H1 (cell line): ENCODE results near the gene FAM53B. TPM values are rescaled to one million over a fixed set of nuclear protein-coding genes. Genes with fewer than 3 reads are reported as not detected.

ENCODE experiments used
- CTCF ChIA-PET: fragments of 300-600 bp; sonication (Branson Sonifier 250); formaldehyde crosslinking; loops from one replicate; lab custom pipeline; 2021; ENCODE audit not compliant: partially characterized antibody; lab: Charles Lee
- POLR2A ChIA-PET: fragments of 300-600 bp; sonication (Branson Sonifier 250); formaldehyde crosslinking; loops from one replicate; lab custom pipeline; 2021; ENCODE audit warnings: inconsistent platforms; ENCODE audit not compliant: partially characterized antibody; lab: Charles Lee
- DNase-seq, 2 experiments: peaks; one replicate each; pipeline versions ENCODE4 v3.0.0 to v3.0.0-alpha.2; 2010 to 2022; ENCODE audit warnings: low spot score in 2 of 2, low read depth in 1 of 2, mixed read lengths in 1 of 2
- FAIRE-seq: peaks from 2 replicates; lab custom pipeline; 2011; peaks lifted over from hg19 to GRCh38; lab: Jason Lieb, UNC
- H2AFZ ChIP-seq: 2 replicates; pipeline ENCODE4 v1.8.1; 2012; ENCODE audit warnings: low read length, inconsistent platforms
- H2AK5ac ChIP-seq: 2 replicates; pipeline ENCODE4 v1.6.1; 2013; ENCODE audit warnings: low read depth, low read length
- H2BK120ac ChIP-seq: replicated peaks from 2 replicates; pipeline ENCODE3; 2013; ENCODE audit warnings: low read depth, low read length, inconsistent platforms
- H2BK12ac ChIP-seq: 2 replicates; pipeline ENCODE4 v1.6.1; 2013; ENCODE audit warnings: low read depth, low read length
- H2BK15ac ChIP-seq: 2 replicates; pipeline ENCODE4 v1.6.1; 2013; ENCODE audit warnings: low read length
- H2BK20ac ChIP-seq: 2 replicates; pipeline ENCODE4 v1.6.1; 2013; ENCODE audit warnings: low read length
- H2BK5ac ChIP-seq: 2 replicates; pipeline ENCODE4 v1.6.1; 2013; ENCODE audit warnings: low read depth, low read length
- H3K14ac ChIP-seq: 2 replicates; pipeline ENCODE4 v1.6.1; 2013; ENCODE audit warnings: inconsistent platforms; ENCODE audit not compliant: insufficient read length
- H3K18ac ChIP-seq: 2 replicates; pipeline ENCODE4 v1.6.1; 2013; ENCODE audit warnings: low read length; ENCODE audit errors: extremely low read depth
- H3K23ac ChIP-seq: 2 replicates; pipeline ENCODE4 v1.6.1; 2013; ENCODE audit warnings: inconsistent platforms; ENCODE audit not compliant: insufficient read length
- H3K23me2 ChIP-seq: 2 replicates; pipeline ENCODE4 v1.6.1; 2013; ENCODE audit warnings: low read depth, low read length
- H3K27ac ChIP-seq: 2 replicates; pipeline ENCODE4 v1.6.1; 2011; ENCODE audit warnings: low read depth, low read length, inconsistent platforms
- H3K27me3 ChIP-seq, 4 experiments: replicated peaks in 1 of 4; 1 replicate in 1 of 4; 2 replicates in 3 of 4; pipeline versions ENCODE4 v1.6.1 to v1.8.1; 2011 to 2013; ENCODE audit warnings: low read length in 3 of 4, mild to moderate bottlenecking in 3 of 4, inconsistent platforms in 2 of 4, mixed read lengths in 2 of 4, moderate library complexity in 1 of 4; ENCODE audit not compliant: control insufficient read depth in 3 of 4, insufficient read depth in 3 of 4; ENCODE audit errors: extremely low read depth in 1 of 4
- H3K36me3 ChIP-seq, 4 experiments: 2 replicates each; pipeline versions ENCODE4 v1.6.1 to v1.8.1; 2011 to 2013; ENCODE audit warnings: mild to moderate bottlenecking in 4 of 4, low read length in 3 of 4, moderate library complexity in 2 of 4, control low read depth in 1 of 4, inconsistent platforms in 1 of 4; ENCODE audit not compliant: insufficient read depth in 4 of 4, control insufficient read depth in 2 of 4
- H3K4ac ChIP-seq: replicated peaks from 2 replicates; pipeline ENCODE3; 2013; ENCODE audit warnings: low read length, low read depth, mixed read lengths, inconsistent platforms; ENCODE audit not compliant: insufficient read length
- H3K4me1 ChIP-seq, 4 experiments: replicated peaks in 1 of 4; 1 replicate in 1 of 4; 2 replicates in 3 of 4; pipeline versions ENCODE4 v1.6.1 to v1.8.1; 2011 to 2013; ENCODE audit warnings: low read length in 3 of 4, inconsistent platforms in 2 of 4, mixed read lengths in 1 of 4; ENCODE audit not compliant: insufficient read depth in 4 of 4, control insufficient read depth in 3 of 4
- H3K4me2 ChIP-seq, 2 experiments: 2 replicates each; pipeline versions ENCODE4 v1.6.1 to v1.8.1; 2011 to 2013; ENCODE audit warnings: low read depth in 2 of 2, low read length in 2 of 2, control low read depth in 1 of 2, inconsistent platforms in 1 of 2, mild to moderate bottlenecking in 1 of 2; ENCODE audit not compliant: insufficient read depth in 1 of 2
- H3K4me3 ChIP-seq, 4 experiments: fragments of 200-600, 300-600 bp in 1 of 4; sonication (generic), shearing (Covaris generic), sonication (Bioruptor Twin) in 1 of 4; 2 replicates each; pipeline versions ENCODE4 v1.5.1 to v1.8.1; 2011 to 2016; ENCODE audit warnings: low read length in 4 of 4, low read depth in 3 of 4, control low read depth in 2 of 4, inconsistent platforms in 2 of 4, mild to moderate bottlenecking in 2 of 4, mixed read lengths in 1 of 4, moderate library complexity in 1 of 4; ENCODE audit not compliant: insufficient read depth in 2 of 4; ENCODE audit errors: extremely low read depth in 1 of 4
- H3K56ac ChIP-seq: replicated peaks from 2 replicates; pipeline ENCODE3; 2013; ENCODE audit warnings: low read depth, mild to moderate bottlenecking, mixed read lengths, low read length, inconsistent platforms; ENCODE audit not compliant: insufficient read length
- H3K79me1 ChIP-seq: 2 replicates; pipeline ENCODE4 v1.6.1; 2013; ENCODE audit warnings: low read depth, low read length, control low read depth
- H3K79me2 ChIP-seq, 2 experiments: 2 replicates each; pipeline versions ENCODE4 v1.6.1 to v1.8.1; 2012 to 2013; ENCODE audit warnings: low read length in 2 of 2, mild to moderate bottlenecking in 2 of 2, inconsistent platforms in 1 of 2; ENCODE audit not compliant: insufficient read depth in 2 of 2, control insufficient read depth in 1 of 2
- H3K9ac ChIP-seq, 4 experiments: replicated peaks in 1 of 4; 1 replicate in 1 of 4; 2 replicates in 3 of 4; pipeline versions ENCODE4 v1.6.1 to v1.8.1; 2011 to 2013; ENCODE audit warnings: low read depth in 3 of 4, low read length in 3 of 4, control low read depth in 2 of 4, mild to moderate bottlenecking in 2 of 4, moderate library complexity in 2 of 4, inconsistent platforms in 1 of 4; ENCODE audit errors: extremely low read depth in 1 of 4
- H3K9me3 ChIP-seq, 2 experiments: 2 replicates each; pipeline versions ENCODE4 v1.6.1 to v1.8.1; 2012 to 2013; ENCODE audit warnings: mild to moderate bottlenecking in 2 of 2, moderate library complexity in 2 of 2, control low read depth in 1 of 2, inconsistent platforms in 1 of 2, low read depth in 1 of 2, low read length in 1 of 2, mixed read lengths in 1 of 2; ENCODE audit not compliant: insufficient read depth in 2 of 2
- H4K20me1 ChIP-seq, 2 experiments: replicated peaks in 1 of 2; 2 replicates each; pipeline versions ENCODE3 to v1.8.1; 2011 to 2013; ENCODE audit warnings: inconsistent platforms in 2 of 2, low read length in 2 of 2, mild to moderate bottlenecking in 1 of 2; ENCODE audit not compliant: insufficient read depth in 2 of 2, control insufficient read depth in 1 of 2
- H4K5ac ChIP-seq: 2 replicates; pipeline ENCODE4 v1.6.1; 2013; ENCODE audit warnings: low read length, low read depth, mixed read lengths, inconsistent platforms; ENCODE audit not compliant: insufficient read length
- H4K8ac ChIP-seq: 2 replicates; pipeline ENCODE4 v1.8.0; 2013; ENCODE audit warnings: mild to moderate bottlenecking, moderate library complexity, low read length, inconsistent platforms; ENCODE audit not compliant: insufficient read depth; ENCODE audit errors: extremely low read depth
- H4K91ac ChIP-seq: replicated peaks from 2 replicates; pipeline ENCODE3; 2013; ENCODE audit warnings: low read length, mixed read lengths, inconsistent platforms; ENCODE audit not compliant: insufficient read length
- KDM5A ChIP-seq: fragments of 200-600 bp; IDR thresholded peaks from 2 replicates; pipeline ENCODE4 v1.7.1; 2012; ENCODE audit warnings: mild to moderate bottlenecking, low read length, inconsistent platforms, mixed read lengths
- WGBS, 2 experiments: shearing (Covaris generic) in 1 of 2; methylation state at CpG; one replicate each; pipeline versions ENCODE4 v1.1.6 to v1.1.7; 2013 to 2015; ENCODE audit warnings: low lambda C conversion rate in 2 of 2, mixed read lengths in 2 of 2, inconsistent platforms in 1 of 2, low coverage in 1 of 2, missing lambda C conversion rate in 1 of 2; ENCODE audit not compliant: insufficient replicate concordance in 2 of 2, insufficient coverage in 1 of 2, insufficient read length in 1 of 2; ENCODE audit errors: extremely low coverage in 1 of 2, missing lambda C conversion rate in 1 of 2; 5-methylcytosine and 5-hydroxymethylcytosine counted together
- polyA plus RNA-seq, 7 experiments: library from polyadenylated mRNA; depleted of rRNA in 3 of 7; stranded (reverse) in 5 of 7; unstranded in 2 of 7; fragments of >200 nt in 5 of 7; fragments of 200-250 nt in 2 of 7; gene quantifications; 1 replicate in 5 of 7; 2 replicates in 1 of 7; 4 replicates in 1 of 7; pipeline versions ENCODE4 v1.2.1 to v1.2.3, GENCODE V29; 2011 to 2013; ENCODE audit warnings: missing spikeins in 2 of 7, mixed read lengths in 2 of 7
- total RNA-seq: library from RNA; stranded (reverse); fragmentation: NEBNext Ultra II Directional; extraction: Animal tissue kit (Norgen Biotek cat#: 25700); gene quantifications from 2 replicates; pipeline ENCODE4 v1.2.1, GENCODE V29; 2021

The FAM53B gene
- total and polyA plus RNA-seq, 2 of the 8 experiments (the other 6 are each of a cell fraction or from before 2014, with no cell fraction given) = 5.3 to 14.4 TPM

GRCh38 chr10:124707551-124707950 is 36.6 kb downstream of the FAM53B start:
- no peak overlapping the region for H3K9ac ChIP-seq
- no peak for TF ChIP-seq KDM5A

More at GRCh38 chr10:124707551-124707950, 36.6 kb downstream of the FAM53B start:
- no peaks in the 10 kb centered on the region for H3K27me3 ChIP-seq
- H3K23ac ChIP-seq = no peak overlapping the region
- ChIA-PET POLR2A (no interaction called here), CTCF (interaction anchor here (0.7 to 4.3 kb wide), 7 partner anchors 11 to 168 kb away, joined by 3 to 35 read pairs (median 10); no protein-coding TSS in a partner anchor)
- H2BK15ac ChIP-seq = no peak overlapping the region
- FAIRE-seq (no peak), DNase-seq (no peak)
- H3K4me1 ChIP-seq = peaks cover 3 to 21% (median 13%) of the 10 kb centered on the region in 4 experiments; a peak in 6 of 7 replicates
- H3K79me1 ChIP-seq = peaks cover 2% of the 10 kb centered on the region; the same call in 1 of the 2 replicates
- H3K14ac ChIP-seq = no peak overlapping the region
- no peaks in the 10 kb centered on the region for H3K36me3 ChIP-seq
- H2BK20ac ChIP-seq = no peak overlapping the region
- H2AFZ ChIP-seq = no peak overlapping the region
- H4K8ac ChIP-seq = no peak overlapping the region
- H2BK5ac ChIP-seq = no peak overlapping the region
- no peak overlapping the region for H2BK12ac ChIP-seq
- no peak overlapping the region for H3K4me2 ChIP-seq
- H3K4me3 ChIP-seq = no peak overlapping the region
- no peaks in the 10 kb centered on the region for H3K79me2 ChIP-seq
- H3K56ac ChIP-seq = no peak overlapping the region
- no peak overlapping the region for H2BK120ac ChIP-seq
- no peak overlapping the region for H4K5ac ChIP-seq
- no peaks in the 10 kb centered on the region for H3K9me3 ChIP-seq
- no peak overlapping the region for H3K18ac ChIP-seq
- H4K91ac ChIP-seq = no peak overlapping the region
- H3K27ac ChIP-seq = no peak overlapping the region
- no peak overlapping the region for H3K4ac ChIP-seq
- no peak overlapping the region for H2AK5ac ChIP-seq
- H3K23me2 ChIP-seq = no peaks in the 10 kb centered on the region
- 93% methylated on average over 8 of the region's 8 CpGs; no CpG with 5 or more reads in 1 of the 2 experiments for WGBS, 2 experiments
- H4K20me1 ChIP-seq = peaks cover 3 to 15% of the 10 kb centered on the region in 2 experiments
